C4-2B (cell line): ENCODE measurements around the gene NEDD4L.

ENCODE experiments used
- ZFX ChIP-seq: fragments of 450-650 bp; IDR thresholded peaks from 2 replicates; pipeline ENCODE4 v1.6.1; 2017
- TF ChIP-seq, protein P1 (sequence below): fragments of 450-650 bp; conservative IDR thresholded peaks from 2 replicates; pipeline ENCODE4 v1.5.1; 2017; ENCODE audit warnings: mild to moderate bottlenecking

DNA sequence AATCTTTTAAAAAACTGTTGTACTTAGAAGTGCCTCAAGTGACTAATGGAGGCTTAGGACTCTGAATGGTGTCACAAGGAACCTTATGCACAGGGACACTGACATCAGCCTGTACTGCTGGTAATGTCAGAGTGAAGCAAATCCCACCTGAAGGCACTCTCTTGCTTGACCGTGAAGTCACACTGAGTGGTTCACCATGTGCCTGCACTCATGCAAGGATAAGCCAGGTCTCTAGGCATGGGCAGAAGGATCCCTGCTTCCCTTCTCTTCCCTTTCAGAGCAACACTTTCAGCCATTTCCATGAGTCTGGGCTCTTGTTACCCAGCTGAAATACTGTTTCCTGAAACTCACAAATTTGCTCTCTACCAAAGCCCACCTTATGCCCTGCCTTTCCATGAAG is 123.0 kb downstream of the NEDD4L start:
- TF ChIP-seq, protein P1, sequence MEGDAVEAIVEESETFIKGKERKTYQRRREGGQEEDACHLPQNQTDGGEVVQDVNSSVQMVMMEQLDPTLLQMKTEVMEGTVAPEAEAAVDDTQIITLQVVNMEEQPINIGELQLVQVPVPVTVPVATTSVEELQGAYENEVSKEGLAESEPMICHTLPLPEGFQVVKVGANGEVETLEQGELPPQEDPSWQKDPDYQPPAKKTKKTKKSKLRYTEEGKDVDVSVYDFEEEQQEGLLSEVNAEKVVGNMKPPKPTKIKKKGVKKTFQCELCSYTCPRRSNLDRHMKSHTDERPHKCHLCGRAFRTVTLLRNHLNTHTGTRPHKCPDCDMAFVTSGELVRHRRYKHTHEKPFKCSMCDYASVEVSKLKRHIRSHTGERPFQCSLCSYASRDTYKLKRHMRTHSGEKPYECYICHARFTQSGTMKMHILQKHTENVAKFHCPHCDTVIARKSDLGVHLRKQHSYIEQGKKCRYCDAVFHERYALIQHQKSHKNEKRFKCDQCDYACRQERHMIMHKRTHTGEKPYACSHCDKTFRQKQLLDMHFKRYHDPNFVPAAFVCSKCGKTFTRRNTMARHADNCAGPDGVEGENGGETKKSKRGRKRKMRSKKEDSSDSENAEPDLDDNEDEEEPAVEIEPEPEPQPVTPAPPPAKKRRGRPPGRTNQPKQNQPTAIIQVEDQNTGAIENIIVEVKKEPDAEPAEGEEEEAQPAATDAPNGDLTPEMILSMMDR = no peak
- TF ChIP-seq ZFX = no peak
